ENCODE data around the gene EFNA2. TPM values are rescaled to one million over a fixed set of nuclear protein-coding genes. Genes with fewer than 3 reads are reported as not detected.

EFNA2 gene
- total RNA-seq, 1 donor from 2014 or later: not detected

DNA sequence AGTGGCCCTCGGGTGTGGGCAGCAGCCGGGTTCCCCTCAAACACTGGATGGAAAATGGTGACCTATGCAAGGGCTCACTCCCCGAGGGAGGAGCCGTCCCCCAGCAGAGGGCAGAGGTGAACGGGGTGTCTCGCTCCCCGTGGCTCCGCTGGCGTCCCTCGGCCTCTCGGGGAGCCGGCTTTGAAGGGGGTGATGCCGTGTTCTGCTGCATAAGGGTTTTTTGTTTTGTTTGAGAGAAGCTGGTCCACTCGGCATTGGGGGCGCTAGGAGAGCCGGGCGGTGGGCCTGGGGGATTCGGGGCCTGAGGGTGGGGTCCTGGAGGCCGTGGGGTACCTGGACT, 4.0 kb downstream of the EFNA2 start:
- ATAC-seq: no peak
- intact Hi-C loops (cut with DNase I): no loop called here
- DNase-seq (ENCODE audit: missing footprints): no peak

DNA sequence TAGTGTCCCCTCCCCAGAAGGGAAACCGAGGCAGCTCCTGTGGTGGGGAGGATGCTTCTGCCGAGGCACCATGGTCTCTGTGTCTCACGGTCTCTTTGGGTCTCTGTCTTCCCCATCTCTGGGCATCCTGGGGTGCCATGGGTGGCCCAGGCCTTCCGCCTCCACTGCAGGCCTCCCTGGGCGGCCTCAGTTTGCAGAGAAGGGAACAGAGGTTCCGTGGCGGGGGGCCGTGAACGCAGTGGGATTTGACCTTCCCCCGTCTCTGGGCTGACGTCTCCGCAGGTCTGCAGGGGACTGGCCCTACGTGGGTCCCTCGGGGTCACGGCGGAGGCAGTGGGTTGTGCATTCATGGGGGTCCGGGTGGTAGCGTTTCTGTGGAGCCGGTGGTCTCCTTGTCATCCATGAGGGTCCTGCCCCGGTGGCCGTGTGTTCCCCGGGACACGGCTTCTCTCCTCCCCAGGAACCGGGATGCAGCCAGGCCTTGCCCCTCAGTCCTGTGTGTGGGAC, 4.6 kb downstream of the EFNA2 start:
- intact Hi-C loops (cut with DNase I): no loop called here
- ATAC-seq (no peak), DNase-seq (ENCODE audit: missing footprints) (no peak)

DNA sequence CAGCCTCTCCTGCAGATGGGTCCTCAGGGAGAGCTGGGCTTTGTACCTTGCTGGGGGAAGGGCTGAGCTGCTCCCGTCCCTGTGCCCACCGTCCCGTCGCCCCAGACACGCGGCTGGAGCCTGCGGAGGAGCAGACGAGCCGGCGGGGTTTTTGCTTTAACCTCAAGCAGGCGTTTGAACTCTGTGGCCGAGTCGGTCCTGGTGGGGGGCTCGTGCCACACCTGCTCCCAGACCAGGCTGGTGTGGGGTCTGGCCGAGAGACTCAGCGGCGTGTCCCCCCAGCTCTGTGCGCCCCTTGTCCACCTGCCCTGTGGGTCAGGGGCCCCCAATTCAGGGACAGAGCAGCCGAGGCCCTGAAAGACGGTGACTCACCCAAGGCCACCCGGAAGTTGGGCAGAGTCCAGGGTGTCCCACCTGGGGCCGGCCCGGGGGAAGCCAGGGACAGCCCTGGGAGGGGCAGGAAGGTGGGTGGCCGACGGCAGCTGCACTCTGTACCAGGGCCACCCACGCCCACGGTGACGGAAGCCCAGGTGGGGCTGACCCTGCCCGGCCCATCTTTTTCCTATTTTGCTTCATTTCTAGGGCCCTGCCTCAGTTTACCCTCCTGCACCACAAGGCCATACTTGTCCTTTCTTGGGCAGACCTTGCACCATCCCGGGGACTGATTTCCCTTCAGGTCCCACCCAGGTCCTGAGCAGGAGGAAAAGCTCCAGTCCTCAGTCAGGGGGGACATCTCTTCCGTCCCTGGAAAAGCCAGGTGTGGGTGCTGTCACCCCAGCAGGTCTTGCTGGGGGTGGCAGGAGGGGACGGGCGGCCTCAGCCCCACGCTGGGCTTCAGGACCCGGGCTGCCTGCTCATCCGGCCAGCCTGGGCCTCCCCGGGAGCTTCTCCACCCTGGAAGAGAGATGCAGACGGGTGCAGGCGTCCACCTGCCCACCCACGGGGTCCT, 5.3 kb downstream of the EFNA2 start:
- DNase-seq (ENCODE audit: missing footprints) (no peak), ATAC-seq (no peak)
- intact Hi-C loops (cut with DNase I): no loop called here

DNA sequence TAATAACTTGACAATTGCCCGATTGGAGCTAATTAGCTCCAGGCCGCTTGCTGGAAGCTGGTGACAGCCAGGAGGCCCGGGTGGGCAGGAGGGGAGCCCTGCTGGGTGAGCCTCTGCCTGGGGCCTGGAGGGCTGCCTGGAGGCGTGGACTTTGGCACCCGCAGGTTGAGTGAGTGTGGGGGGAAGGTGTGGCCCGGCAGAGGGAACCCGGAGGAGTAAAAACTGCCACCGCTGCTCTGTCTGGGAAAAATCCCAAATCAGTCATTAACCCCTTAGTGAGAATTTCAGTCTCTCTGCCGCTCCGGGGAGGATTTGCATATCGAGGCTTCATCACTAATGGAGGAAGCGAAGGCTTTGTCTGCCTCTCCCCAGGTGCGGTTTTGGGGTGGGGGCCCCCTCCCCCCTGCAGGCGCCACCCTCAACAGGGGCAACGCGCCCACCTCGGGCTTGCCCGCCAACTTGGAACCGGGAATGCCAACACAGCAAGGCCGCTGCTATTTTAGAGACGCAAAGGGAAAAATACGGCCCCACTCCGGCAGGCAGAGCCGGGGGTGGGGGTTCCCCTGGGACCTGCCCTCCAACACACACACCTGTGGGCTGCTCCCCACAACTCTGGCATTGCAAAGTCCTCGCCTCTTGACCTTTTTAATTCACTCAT, 6.2 kb downstream of the EFNA2 start:
- DNase-seq (ENCODE audit: missing footprints): no peak
- intact Hi-C loops (cut with DNase I): no loop called here
- no peak for ATAC-seq

DNA sequence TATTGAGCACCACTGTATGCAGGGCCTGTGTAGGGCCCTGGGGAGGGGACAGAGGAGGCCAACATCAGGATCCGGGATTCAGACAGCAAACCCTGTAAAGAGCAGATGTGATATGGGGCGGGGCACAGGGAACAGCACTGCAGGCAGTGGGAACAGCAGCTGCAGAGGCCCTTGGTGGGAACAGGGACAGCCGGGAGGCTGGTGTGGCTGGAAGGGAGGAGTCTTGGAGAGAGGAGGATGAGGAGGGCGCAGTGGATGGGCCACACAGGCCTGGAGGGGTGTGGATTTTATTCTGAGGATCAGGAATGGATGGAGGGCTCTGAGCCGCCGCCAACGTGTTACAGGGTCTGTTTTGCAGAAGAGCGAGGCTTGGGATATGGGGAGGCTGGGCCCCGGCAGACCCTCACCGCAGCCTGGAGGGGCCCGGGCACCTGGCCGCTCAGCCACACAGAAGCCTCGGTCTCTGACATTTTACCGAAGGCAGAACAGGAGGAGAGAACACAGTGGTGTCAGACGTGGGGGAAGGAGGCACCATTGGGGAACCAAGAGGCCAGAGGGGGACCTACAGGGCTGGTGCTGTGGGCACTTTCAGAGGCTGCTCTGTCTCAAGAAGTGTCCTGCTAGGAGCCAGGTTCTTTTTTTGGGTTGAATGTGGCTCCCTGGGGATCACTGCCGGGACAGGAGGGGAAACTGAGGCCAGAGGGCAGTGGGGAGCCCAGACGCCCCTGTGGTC, 6.9 kb downstream of the EFNA2 start:
- no peak for DNase-seq (ENCODE audit: missing footprints)
- intact Hi-C loops (cut with DNase I): no loop called here
- no peak for ATAC-seq

DNA sequence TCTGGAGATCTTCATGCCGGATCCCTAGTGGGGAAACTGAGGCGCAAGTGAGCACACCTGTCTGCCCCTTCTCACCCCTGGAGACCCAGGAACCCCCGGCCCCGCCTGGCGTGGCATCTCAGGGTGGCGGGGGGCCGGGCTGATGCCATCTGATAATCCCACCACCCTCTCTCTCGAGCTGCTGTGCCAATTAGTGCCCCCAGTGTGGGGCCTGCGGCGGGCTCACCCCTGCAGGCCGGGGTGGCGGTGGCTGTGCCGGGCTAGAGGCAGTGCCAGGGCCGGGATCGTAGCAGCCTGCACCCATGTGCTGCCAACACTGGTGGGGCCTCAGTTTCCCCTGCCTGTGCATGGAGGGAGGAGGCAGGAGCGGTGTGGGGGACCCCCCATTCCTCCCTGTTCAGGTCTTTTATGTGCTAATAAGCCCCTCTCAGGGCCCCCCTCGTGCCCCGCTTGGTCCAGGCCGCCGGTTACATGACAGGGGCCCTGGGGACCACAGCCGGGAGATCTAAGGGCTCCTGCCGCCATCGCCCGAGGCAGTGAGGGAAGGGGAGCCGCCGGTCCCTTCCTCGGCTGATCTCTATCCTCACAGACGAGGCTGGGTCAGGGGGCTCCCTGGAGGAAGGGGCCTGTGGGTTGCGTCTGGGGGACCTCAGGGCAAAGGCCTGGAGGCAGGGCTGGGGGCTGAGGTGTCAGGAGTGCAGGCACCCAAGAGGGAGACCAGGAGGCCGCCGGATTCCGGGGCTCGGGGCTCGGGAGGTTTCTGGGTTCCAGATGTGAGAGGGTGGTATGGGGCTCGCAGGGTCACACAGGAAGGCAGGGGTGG, 8.3 kb downstream of the EFNA2 start:
- intact Hi-C loops (cut with DNase I): no loop called here
- DNase-seq (ENCODE audit: missing footprints): no peak
- no peak for ATAC-seq

DNA sequence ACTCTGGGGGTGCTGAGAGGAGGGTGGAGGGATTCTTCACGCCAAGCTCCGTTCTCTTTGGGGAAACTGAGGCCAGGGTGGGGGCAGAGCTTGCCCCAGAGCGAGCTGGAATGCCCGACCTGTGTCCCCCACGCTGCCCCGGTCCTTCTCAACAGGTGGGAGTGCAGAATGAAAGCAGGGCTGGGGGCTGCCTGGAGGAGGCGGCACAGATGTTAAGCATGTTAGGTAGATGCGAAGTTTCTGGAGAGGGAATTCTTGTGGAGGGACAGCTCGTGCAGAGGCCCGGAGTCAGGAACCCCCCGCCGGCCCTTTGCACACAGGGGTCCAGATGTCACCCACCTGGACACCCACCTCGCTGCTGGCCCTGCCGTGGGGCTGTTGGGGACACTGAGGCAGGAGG, 9.0 kb downstream of the EFNA2 start:
- ATAC-seq: no peak
- intact Hi-C loops (cut with DNase I): no loop called here
- no peak for DNase-seq (ENCODE audit: missing footprints)

DNA sequence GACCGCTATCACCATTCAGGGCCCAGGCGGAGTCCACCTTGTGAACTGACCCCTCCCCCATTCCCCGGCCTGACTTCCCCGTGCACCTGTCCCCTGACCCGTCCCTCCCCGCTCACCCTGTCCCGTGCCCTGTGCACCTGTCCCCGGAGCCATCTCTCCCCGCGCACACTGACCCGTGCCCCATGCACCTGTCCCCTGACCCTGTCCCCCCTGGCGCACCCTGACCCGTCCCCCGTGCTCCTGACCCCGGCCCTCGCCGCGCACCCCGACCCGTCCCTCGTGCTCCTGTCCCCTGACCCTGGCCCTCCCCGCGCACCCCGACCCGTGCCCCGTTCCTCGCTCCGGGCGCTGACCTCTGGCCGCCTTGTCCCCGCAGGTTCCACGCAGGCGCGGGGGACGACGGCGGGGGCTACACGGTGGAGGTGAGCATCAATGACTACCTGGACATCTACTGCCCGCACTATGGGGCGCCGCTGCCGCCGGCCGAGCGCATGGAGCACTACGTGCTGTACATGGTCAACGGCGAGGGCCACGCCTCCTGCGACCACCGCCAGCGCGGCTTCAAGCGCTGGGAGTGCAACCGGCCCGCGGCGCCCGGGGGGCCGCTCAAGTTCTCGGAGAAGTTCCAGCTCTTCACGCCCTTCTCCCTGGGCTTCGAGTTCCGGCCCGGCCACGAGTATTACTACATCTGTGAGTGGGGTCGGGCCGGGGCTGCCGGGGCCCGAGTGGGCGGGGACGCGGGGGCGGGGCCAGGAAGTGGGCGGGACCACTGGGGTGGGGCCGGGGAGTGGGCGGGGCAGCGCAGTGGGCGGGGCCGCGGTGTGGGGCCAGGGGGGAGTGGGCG, 9.7 kb downstream of the EFNA2 start:
- ATAC-seq (no peak), DNase-seq (ENCODE audit: missing footprints) (no peak)
- intact Hi-C loops (cut with DNase I): no loop called here

DNA sequence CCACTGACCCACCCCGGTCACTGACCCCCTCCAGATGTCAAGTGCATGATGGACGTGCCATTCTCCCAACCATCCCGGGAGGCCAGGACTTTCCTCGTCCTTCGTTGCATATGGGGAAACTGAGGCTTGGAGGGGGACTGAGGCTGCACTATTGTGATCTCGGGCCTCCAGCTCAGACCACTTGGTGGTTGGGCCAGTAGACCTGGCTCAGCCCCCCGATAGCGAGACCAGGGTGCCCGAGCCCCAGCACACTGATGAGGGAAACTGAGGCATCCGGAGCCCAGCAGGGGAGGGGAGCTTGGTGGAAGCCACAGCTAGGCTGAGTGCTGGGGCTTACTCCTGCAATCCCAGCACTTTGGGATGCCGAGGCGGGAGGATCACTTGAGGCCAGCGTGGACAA, 10.4 kb downstream of the EFNA2 start:
- no peak for ATAC-seq
- DNase-seq (ENCODE audit: missing footprints): no peak
- intact Hi-C loops (cut with DNase I): no loop called here

DNA sequence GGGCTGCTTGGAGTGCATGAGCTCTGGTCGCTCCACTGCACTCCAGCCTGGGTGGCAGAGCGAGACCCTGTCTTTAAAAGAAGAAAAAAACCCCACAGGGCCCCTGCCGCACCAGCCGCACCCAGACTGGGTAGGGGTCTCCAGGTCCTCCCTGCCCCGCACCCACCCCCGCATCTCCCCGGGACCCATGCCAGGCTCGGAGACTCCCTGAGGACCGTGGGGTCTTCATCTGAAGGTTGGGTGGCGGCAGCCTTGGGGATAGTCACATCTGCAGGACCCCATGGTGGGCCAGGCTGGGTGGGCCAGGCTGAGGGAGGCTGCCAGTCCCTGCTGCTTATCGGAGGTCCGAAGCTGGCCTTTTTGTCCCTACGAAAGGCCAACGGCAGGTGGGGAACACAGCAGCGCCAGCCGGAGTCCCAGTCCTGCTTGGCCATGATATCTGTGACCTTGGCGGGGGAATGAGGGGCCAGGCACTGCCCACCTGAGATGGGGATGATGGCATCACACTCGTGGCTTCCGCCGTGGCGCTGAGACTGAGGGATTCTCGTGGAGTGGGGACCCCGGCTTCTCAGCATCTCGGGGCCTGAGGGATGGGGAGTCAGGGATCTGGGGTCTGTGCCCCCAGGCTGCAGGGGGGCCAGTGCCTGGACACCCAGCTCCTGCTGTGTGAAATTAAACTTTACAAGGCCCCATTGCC, 11.1 kb downstream of the EFNA2 start:
- no peak for ATAC-seq
- DNase-seq (ENCODE audit: missing footprints): no peak
- intact Hi-C loops (cut with DNase I): no loop called here

DNA sequence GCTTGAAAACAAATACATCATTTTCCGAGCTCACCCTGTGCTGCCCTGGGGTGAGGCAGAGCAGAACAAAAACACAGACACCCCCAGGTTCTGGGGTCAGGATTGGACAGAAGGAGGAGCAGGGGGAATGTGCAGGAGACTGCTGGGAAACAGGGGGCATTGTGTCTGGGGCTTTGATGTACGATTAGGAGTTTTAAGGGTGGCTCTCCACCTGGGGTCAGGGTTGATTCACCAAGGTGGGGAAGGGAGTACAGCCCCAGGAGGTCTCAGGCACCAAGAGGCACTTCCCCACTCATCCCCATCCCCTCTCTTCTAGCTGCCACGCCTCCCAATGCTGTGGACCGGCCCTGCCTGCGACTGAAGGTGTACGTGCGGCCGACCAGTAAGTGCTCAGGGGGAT, 12.6 kb downstream of the EFNA2 start:
- no peak for DNase-seq (ENCODE audit: missing footprints)
- intact Hi-C loops (cut with DNase I): no loop called here
- no peak for ATAC-seq

DNA sequence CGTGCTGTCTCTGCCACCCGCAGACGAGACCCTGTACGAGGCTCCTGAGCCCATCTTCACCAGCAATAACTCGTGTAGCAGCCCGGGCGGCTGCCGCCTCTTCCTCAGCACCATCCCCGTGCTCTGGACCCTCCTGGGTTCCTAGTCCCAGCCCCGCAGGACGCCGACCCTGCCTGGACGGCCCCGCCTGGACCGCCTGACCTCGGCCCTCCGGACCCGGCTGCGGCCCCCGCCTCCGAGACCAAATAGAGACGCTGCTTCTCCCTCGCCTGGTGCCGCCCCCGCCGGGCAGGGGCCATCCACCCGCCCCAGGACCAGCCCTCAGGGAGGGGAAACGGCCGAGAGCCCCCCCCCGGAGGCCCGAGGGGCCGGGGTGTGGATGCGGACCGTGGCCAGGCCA, 14.1 kb downstream of the EFNA2 start:
- DNase-seq (ENCODE audit: missing footprints): no peak
- intact Hi-C loops (cut with DNase I): no loop called here
- ATAC-seq: no peak

DNA sequence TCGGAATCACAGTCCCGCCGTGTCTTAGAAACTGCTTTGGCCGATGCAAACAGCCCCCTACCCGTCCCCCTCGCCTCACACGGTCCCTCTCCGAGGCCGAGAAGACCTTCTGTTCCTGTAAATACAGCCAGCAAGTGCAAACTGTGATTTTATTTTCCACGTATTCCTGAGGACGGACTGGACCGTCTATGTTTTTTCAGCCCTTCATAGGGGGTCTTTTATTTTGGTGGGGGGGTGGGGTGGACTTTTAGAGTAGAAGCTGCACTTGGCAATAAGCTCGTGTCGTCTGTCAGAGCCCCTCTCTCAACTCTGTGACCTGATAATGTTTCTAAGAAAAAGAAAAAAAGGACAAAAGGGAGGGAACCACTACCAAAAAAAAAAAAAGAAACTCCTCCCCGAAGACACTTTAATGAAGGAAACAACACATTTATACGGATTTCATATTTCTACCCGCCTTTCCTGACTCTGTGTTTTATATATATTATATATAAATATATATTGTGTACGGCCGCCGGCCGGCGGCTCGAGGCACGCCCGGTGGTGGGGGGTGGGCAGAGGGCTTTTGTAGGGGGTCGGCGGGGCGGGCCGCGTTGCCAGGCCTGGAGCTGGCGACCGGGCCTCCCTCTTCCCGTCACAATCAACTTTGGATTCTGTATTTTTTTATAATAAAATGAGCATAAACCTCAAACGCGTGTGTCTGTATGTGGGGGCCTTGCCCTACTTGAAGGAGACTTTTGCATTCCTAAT, 15.2 kb downstream of the EFNA2 start:
- intact Hi-C loops (cut with DNase I): no loop called here
- no peak for ATAC-seq
- DNase-seq (ENCODE audit: missing footprints): no peak

DNA sequence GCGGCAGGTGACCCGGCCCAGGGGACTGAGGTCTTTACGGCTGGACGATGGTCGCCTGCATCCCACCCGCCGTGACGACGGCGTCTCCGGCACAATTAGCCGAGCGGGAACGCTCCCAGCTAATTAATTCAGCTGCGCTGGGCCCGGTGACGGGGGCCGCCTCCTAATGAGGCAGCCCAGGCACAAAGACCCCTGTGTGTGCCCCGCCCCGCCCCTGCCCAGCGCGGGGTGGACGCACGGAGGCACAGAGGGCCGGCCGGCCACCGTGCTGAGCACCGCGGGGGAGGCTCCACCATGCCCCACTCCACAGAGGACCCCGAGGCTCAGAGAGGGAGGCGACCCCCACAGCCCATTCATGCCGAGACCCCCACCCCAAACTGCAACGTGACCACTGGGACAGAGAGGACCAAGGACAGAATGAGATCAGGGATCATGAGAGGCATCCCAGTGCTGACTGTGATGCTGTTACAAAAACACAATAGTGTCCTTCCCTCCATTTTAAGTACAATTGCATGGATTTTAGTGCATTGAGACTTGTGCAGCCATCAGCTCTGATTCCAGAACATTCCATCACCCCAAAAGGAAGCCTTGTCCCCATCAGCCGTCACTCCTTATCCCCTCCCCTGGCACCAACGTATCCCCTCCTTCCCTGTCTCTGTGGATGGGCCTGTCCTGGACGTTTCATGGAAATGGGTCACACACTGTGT, 17.0 kb downstream of the EFNA2 start:
- DNase-seq (ENCODE audit: missing footprints) (no peak), ATAC-seq (no peak)

DNA sequence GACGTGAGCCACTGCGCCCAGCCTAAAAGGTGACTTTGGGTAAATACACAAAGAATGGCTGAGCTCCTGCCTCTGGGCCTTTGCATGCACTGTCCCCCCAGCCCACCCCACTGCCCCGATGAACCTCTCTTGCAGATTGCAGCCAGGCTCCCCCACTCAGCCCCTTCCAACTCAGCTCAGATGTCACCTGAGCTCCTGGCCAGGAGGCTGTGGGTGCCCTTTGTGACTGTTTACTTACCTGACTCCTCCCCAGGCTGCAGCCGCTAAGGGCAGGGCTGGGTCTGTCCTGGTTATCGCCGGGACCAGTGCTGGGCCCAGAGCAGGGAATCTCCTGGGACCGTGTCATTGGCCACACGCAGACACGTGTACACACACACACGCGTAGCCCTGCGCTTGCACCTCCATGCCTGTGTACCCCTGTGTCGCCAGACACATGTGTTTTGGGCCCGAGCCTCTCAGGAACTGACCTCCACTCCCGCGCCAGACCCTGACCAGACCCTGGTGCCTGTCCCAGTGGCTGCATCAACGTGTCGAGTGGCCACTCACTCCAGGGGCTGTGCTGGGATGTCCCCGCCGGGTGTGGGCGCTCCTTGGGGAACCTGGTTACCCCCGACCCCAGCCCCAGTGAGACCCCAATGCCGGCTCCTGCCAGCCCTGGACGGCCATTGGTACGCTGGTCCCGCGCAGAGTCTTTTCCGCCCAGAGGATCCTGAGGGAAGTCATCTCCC, 18.7 kb downstream of the EFNA2 start:
- no peak for ATAC-seq
- no peak for DNase-seq (ENCODE audit: missing footprints)
- intact Hi-C loops (cut with DNase I): no loop called here

More for the DNA sequence above, 17.0 kb downstream of the EFNA2 start:
- intact Hi-C loops (cut with DNase I): no loop called here
